NCI-H1436 (cell line): ENCODE results near the gene ADAMTS17.

Experiments used
- DNase-seq: peaks from one replicate; lab custom pipeline; 2025; lab: John Stamatoyannopoulos, UW

ADAMTS17 gene, protein sequence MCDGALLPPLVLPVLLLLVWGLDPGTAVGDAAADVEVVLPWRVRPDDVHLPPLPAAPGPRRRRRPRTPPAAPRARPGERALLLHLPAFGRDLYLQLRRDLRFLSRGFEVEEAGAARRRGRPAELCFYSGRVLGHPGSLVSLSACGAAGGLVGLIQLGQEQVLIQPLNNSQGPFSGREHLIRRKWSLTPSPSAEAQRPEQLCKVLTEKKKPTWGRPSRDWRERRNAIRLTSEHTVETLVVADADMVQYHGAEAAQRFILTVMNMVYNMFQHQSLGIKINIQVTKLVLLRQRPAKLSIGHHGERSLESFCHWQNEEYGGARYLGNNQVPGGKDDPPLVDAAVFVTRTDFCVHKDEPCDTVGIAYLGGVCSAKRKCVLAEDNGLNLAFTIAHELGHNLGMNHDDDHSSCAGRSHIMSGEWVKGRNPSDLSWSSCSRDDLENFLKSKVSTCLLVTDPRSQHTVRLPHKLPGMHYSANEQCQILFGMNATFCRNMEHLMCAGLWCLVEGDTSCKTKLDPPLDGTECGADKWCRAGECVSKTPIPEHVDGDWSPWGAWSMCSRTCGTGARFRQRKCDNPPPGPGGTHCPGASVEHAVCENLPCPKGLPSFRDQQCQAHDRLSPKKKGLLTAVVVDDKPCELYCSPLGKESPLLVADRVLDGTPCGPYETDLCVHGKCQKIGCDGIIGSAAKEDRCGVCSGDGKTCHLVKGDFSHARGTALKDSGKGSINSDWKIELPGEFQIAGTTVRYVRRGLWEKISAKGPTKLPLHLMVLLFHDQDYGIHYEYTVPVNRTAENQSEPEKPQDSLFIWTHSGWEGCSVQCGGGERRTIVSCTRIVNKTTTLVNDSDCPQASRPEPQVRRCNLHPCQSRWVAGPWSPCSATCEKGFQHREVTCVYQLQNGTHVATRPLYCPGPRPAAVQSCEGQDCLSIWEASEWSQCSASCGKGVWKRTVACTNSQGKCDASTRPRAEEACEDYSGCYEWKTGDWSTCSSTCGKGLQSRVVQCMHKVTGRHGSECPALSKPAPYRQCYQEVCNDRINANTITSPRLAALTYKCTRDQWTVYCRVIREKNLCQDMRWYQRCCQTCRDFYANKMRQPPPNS

DNA sequence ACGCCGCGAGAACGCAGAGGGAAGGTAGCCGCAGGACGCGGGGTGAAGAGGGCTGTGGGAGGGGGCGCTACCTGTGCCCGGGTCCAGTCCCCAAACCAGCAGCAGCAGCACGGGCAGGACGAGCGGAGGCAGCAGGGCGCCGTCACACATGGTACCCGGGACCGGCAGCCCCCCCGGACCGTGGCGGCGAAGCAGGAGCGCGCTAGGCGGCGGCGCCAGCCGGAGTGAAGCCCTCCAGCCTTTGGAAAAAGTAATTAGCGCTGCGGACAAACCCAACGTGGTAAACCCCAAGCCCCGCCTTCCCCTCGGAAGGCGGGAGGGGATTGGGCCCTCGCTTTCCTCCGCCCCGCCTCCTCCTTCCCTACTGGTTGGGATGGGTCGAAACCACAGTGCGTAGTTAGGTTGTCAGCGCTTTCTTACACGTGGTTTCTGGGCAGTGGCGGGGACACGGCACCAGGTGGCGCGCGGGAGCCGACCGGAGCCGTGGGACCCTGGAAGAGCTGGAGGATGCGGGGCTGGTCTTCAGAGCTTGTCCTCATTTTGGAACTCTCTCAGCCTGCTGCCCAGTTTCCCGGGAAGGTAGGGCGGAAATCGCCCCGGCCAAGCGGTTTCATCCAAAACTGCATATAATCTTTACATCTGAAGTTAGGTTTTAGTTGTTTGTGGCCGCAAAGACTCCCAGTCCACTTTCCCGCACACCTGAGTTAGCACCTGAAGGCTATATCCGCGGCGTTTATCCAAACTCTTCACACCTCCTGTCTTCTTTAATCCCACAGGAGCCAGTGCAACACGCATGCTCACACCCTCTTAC is at the start of gene ADAMTS17:
ADAMTS17 (minus strand) TSS at position 226 of the 811 bp plus-strand sequence; CDS start at position 150, 76 bp downstream.
- peak; percentile 87 for DNase-seq

DNA sequence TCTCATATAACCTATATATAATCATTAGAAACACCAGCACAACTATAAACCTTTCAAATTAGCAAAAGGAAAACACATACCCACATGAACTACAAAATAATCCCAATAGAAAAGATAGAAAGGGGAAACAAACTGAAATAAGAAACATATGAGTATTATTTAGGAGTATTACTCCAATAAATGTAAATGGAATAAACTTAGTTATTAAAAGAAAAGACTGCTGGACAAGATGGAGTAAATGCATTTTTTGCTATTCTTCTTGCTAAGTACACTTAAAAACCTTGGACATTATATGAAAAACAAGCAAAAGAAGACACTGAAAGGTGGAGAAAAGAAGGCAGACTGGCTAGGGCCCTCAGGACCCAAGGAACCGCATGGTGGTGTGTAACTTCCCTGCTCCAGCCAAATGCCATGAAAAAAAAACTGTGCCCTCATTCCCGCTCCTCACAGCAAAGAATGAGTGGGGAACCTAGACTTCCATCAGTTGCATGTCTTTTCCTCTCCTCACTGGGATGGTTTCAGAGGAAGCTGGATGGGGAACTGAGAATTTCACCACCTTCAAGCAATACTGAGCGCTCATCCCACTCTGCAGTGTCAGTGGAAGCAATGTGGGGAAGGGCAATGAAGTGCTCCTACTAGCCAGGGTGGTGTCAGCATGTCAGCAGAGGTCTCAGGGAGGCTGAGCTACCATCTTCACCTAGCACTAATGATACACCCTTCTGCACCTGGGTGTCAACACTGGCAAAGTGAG is 43.7 kb upstream of the ADAMTS17 start:
- DNase-seq: no peak

DNA sequence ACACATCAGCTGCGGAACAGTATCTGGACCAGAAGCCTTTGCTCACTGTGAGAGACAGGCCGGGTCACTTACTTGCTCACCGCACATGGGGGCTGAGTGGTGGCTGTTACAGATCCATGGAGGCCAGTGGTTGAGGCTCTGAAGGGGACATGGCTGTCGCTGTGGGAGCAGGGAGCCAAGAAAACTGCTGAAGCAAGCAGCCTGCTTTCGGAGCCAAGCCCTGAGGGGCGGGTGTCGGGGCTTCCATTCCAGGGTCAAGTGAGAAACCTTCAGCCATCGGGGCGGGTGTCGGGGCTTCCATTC is 42.3 kb upstream of the ADAMTS17 start:
- DNase-seq: no peak

DNA sequence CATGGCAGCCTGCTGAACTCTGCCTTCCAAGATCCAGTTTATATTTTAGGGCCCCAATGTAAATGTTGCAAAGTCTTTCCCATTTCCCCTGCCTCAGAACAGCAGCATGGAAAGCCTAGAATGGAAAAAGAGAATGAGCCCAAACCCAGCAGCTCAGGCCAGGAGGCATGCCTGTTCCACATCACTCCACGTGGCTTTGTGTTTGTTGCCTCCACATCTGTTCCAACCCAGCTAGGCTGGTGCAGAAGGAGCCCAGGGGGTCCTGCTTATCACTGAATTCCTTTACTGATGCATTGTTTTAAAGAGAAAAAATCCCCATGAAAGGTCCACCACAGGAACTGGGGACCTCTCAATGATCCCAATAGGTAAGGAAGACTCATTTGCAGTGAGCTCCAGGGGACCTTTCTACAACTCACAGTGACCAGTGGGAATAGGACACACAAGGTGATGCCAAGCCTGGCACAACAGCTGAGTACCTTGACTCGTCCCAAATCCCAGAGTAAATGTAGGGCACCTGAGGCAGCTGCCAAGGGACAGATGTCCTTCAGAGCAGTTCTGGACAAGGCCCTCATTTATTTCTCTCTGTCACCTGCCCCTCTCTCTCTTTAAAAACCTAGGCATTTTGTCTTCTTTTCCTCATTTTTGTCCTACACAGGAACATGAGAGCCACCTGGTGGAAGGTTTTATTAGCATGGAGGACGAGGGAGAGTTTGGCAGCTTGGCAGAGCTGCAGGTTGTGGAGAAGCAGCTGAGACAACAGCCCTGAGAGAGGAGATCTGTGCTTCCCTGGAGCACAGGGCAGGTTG is 41.7 kb upstream of the ADAMTS17 start:
- DNase-seq: no peak

DNA sequence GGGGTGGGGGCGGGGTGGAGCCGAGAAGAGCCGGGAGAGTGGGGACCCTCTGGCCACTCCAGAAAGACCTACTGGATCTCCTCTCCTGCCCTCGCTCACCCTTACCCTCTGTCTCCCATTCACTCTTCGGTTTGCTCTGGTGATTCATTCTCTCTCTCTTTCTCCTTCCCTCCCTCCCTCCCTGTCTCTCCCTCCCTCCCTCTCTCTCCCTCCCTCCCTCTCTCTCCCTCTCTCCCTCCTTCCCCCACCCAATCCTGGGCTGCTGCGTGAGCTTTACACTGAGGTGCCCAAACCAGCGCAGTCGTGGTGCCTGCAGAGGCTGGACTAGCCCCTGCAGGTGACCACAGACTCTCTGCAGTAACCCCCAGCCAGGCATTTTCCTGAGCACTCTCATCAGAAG is 32.2 kb upstream of the ADAMTS17 start:
- DNase-seq: no peak

DNA sequence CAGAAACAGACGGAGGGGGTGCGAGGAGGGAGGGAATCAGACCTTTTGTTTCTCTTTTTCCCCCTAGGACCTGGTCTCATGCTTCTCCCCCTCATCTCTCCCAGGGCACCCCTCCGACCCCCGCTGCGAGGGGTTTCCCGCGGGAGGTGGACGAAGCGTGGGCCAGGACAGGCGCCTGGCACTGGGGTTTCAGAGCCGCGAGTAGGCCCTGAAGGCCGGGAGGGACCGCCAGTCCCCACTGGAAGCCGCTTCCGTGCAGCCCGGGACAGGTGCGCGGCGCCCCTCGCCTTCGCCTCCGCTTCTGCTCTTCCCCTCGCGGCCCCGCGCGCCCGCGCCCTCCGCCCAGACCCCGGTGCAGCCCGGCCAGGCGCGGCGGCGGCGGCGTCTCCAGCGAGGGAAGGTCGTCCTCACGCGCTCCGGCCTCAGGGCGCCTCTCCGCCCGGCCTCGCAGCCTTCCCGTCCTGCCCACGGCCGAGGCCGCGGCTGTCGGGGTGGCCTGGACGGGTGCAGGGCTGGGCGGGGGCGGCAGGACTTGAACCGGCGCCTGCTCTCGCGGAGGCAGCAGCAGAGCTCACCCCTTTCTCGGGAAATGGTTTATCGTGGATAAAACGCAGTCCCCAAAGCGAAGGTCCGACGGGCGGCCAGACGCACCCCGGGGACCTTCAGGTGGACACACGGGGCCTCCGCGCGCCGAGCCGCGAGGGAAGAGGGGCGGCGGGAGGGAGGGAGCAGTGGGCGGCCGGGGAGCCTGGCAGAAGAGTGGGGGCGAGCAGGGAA is 31.5 kb upstream of the ADAMTS17 start:
- DNase-seq: no peak

DNA sequence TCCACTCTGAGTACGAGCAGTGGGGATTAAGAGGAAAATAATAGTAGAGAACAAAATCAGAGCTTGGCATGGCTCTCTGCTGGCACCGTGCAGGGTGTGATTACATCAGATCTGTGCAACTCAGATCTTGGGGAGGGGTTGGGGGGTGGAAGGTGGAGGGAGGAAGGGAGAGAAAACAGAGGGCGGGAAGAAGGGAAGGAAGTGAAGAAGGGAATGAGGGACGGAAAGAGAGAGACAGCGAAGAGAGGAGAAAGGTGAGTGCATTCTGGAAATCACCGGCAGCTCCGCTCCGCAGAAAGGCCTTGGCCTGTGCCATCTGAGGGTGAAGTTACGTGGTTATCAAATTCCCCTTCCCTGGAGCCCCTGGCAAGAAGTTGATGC is 31.0 kb upstream of the ADAMTS17 start:
- peak; percentile 43 for DNase-seq

DNA sequence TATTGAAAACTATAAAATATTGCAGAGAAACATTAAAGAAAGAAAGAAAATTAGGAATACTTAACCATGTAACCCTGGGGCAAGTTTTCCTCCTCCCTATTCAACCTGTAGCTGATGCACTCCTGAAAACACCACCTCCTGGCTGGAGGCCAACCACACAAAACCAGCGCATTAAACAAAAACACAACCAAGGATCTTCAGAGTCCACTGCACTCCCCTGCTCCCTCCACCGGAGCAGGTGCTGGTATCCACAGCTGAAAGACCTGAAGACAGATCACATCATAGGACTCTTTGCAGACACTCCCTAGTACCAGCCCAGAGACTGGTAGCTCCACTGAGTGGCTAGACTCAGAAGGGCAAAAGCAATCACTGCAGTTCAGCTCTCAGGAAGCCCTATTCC is 13.6 kb upstream of the ADAMTS17 start:
- DNase-seq: no peak

DNA sequence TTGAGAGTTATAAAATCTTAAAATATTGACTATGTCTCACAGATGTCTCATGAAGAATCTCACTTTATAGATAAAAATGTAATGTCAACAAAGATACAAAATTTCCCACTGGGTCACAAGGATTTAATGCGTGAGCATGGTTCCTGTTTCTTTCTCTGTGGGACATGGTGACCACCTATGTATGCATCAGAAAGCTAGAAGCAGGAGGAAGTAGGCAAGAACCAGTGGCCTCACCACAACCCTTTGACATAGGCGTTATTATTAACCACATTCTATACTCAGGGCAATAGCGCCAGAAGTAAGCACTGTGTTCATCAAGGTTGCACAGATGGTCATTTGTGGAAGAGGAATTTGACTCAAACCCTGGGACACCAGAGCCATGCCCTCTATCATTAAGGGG is 11.7 kb upstream of the ADAMTS17 start:
- no peak for DNase-seq

DNA sequence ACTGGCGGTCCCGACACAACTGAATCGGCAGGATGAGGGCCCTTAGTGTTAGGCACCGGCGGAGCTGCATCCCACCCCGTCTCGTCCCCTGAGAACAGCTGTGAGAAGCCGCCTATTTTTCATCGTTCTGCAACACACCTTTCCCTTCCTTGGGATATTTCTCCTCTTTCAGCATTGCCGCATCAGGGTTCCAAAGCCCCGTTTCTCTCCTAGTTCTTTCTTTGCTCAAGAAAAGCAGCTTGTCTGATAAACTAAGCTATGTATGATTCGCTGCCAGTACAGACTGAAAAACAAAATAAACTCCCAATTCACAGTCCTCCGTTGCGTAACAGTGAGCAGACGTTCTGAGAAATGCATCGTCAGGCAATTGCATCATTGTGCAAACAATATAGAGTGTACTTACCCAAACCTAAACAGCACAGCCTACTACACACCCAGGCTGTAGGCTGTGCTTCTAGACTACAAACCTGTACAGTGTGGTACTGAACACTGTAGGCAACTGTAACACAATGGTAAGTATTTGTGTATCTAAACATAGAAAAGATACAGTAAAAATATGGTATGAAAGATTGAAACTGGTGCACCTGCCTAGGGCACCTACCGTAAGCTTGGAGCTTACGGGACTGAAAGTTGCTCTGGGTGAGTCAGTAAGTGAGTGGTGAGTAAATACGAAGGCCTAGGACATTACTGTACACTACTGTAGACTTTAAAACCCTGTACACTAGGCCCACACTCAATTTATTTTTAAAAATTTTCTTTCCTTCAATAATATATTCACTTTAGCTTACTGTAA is 8.9 kb upstream of the ADAMTS17 start:
- no peak for DNase-seq

DNA sequence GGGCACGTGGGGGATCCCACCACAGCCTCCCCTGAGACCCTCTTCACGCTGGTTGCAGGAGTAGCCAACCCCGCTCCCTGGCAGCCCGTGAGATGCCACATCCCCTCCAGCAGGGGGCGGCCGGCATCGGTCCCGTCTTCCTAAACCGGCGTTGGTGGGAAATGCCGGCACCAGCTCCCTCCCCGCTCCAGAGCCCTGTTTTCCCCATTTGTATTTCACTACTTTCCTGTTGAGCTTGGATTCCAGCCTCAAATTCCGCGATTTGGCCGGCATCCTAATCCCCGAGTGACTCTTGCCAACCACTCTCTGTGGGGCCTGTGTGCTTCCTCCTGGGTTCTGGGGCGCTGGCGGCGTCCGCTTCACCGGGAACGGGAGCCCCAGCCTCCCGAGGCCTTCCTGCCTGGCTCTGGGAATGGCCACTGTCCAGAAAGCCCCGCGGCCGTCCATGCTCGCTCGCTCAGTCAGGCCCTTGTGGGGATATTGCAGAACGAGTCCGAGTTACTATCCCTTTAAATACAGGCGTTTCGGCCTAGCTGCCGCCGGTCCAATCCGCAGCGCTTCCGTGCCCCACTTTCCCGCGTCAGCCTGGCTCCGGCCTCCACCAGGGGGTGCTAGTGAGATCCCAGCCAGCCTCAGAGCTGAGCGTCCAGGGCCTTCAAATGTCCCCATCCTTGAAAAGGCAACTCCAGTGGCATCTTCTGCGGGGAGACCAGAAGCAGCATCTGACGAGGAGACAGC is 8.1 kb upstream of the ADAMTS17 start:
- DNase-seq: peak; percentile 63

DNA sequence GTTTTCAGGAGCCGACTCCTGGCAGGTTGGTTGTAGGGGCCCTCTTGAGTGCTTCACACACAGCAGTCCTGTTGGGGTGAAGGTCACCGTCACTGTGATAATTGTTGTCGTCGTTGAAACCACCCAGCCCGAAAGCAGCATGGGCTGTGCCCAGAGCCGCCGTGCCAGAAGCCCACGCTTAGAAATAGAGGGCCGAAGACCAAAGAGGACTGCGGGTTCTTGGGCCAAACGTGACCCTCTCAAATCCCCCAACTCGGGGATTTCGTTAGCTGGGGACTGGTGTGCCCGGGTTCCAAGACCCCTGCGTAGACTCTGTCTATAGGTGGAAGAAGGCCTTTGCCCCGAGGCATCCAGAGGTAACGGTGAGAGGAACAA is 7.5 kb upstream of the ADAMTS17 start:
- DNase-seq: no peak

DNA sequence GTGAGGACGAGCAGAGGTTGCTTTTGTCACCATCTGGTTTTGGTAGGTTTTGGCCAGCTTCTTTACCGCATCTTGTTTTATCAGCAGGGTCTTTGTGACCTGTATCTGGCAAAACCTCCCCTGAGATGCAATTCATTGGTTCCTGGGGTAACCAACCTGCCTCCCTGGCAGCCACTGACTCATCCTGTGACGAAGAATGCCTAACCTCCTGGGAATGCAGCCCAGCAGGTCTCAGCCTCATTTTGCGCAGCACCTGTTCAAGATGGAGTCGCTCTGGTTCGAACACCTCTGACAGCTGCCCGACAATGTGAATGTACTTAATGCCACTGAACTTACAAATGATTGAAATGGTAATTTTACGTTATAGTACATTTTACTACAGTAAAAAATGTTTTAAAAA is 6.8 kb upstream of the ADAMTS17 start:
- DNase-seq: no peak

DNA sequence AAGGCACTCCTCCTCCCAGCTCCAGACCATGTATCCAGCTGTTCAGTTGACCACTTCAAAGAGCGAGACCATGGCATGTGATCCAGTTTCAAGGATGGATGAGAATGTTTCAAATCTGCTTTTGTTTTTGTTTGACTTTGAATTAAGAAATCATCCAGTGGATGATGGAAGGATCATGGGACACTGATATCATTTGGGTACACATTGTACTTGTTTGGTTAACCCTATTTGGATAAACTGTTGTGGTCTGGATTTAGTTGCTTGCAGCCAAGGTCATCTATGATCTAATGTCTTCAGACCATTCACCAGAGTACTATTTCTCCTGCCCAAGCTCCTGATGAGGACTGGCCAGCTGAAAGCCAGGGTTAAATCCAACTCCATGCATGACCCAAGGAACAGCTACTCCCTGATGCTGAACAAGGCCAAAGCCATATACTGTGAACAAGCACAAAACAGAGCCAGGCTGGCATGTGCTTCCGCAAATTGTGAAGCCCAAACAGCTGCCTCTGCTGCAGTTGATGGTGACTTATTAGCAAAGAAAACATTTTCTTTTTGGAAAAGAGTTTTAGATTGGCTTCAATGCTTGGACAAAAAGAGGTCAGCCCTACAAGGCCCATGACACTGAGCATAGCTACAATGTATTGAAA is 5.2 kb upstream of the ADAMTS17 start:
- no peak for DNase-seq

DNA sequence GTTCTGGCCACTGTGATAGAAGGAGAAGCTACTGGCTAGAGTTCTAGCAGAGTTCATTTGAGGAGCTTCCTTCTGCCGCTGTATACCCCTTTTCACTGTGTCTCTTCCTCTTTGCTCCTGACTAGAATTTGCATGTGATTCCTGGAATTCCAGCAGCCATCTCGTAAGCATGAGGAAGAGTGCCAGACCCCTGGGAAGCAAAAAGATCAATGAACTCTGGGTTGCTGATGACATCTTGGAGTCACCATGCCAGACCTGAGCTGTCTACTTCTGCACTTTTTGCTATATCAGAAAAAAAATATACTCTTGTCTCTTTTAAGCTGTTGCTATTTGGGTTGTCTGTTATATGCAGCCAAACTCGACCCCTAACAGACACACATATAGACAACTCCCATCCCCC is 3.7 kb upstream of the ADAMTS17 start:
- DNase-seq: no peak

DNA sequence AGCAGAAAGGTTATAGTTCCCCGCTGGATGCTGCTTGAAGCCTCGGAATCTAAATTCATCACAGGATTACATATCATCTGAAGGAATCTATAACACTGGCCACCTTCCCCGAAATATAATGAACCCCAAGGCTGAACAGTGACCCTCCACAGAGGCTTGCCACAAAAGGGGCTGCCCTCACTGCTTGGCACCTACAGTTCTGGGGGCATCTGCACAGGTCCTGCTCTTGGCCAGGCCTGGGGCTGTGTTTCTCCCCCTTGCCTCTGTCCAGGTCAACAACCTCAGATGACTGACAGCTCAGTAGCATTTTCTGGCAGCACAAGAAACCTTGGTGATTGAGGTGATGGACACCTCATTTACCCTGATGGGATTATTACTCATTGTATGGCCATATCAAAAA is 1.5 kb upstream of the ADAMTS17 start:
- DNase-seq: no peak

DNA sequence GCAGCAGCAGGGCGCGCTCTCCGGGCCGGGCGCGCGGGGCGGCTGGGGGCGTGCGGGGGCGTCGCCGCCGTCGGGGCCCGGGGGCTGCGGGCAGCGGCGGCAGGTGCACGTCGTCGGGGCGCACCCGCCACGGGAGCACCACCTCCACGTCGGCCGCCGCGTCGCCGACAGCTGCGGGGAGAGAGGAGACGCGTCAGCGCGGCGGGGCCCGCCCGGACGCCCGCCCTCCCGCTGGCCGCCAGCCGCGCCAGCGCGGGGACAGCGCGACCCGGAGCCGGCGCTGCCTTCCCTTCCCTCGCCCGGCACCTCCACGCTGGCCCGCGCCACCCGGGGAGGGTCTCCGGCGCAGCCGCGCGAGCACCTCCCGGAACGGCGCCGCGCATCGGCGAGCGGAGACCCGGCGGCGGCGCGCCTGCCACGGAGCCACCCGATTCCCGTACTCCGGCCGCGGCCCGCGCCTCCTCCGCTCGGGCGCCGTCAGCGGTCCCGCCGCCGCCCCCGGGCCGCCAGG is 481 bp downstream of the ADAMTS17 start:
- no peak for DNase-seq
